DMS153 (cell line): ENCODE results near the gene SHKBP1.
A peak's percentile ranks its signal among the peaks of the same experiment; 100 is the strongest.
"Not testable (repeated sequence)": the region's sequence is repeated elsewhere in the genome, so short reads cannot be mapped to it uniquely, and the experiment has no call there.

Experiments
- DNase-seq: peaks from one replicate; lab custom pipeline; 2025; lab: John Stamatoyannopoulos, UW

The SHKBP1 gene, protein sequence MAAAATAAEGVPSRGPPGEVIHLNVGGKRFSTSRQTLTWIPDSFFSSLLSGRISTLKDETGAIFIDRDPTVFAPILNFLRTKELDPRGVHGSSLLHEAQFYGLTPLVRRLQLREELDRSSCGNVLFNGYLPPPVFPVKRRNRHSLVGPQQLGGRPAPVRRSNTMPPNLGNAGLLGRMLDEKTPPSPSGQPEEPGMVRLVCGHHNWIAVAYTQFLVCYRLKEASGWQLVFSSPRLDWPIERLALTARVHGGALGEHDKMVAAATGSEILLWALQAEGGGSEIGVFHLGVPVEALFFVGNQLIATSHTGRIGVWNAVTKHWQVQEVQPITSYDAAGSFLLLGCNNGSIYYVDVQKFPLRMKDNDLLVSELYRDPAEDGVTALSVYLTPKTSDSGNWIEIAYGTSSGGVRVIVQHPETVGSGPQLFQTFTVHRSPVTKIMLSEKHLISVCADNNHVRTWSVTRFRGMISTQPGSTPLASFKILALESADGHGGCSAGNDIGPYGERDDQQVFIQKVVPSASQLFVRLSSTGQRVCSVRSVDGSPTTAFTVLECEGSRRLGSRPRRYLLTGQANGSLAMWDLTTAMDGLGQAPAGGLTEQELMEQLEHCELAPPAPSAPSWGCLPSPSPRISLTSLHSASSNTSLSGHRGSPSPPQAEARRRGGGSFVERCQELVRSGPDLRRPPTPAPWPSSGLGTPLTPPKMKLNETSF

DNA sequence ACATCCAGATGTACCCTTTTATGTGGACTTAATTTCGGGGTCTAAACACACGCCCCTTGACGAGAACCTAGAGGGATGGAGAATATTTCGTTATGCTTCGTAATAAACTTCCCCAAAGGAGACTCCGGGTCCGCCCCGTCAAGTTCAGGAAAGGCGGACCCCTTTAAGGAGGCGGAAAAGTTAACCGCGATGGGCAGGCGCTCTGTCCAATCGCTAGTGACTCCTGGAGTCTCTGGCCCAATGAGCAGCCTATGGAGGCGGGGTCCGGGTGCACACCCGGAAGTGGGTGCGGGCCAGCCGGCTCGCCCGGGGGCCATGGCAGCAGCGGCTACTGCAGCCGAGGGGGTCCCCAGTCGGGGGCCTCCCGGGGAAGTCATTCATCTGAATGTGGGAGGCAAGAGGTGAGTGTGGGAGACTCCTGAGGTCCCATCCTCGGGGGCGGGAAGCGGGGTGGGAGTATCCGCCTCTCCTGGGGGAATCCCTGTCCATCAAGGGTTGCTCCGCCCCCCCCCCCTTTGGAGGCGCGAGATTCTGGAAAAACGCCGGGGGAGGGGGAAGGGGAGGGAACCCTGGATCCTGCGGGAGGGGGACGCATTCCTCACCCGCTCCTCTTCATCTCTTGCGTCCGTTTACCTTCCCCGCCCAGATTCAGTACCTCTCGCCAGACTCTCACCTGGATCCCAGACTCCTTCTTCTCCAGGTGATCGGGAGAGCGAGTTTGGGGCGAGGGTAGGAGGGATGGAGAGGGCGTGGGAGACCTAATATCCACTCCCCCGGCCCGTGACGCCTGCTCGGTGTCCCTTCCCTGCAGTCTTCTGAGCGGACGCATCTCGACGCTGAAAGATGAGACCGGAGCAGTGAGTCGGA is at the start of gene SHKBP1:
TSS of gene SHKBP1 (plus strand) at position 289 of the 867 bp plus-strand sequence. CDS start at position 316, 27 bp downstream.
- peak; percentile 84 for DNase-seq

DNA sequence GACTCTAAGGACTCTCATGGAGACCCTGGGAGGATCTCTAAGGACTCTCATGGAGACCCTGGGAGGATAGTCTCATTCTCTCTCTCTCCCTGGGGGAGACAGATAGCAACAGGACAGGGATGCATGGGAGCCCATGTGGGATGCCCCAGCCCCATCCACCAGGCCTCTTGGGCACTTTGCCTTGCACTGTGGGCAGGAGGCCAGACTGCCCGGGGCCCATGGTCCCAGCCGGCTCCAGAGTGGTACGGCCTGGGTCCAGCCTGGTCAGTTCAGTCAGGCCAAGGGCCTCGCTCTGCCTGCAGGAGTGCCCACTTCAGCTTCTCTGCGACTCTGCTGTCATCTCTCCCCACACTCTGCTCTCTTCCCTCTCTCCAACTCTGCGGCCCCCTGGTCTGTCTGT is 48.6 kb upstream of the SHKBP1 start:
- DNase-seq: no peak

DNA sequence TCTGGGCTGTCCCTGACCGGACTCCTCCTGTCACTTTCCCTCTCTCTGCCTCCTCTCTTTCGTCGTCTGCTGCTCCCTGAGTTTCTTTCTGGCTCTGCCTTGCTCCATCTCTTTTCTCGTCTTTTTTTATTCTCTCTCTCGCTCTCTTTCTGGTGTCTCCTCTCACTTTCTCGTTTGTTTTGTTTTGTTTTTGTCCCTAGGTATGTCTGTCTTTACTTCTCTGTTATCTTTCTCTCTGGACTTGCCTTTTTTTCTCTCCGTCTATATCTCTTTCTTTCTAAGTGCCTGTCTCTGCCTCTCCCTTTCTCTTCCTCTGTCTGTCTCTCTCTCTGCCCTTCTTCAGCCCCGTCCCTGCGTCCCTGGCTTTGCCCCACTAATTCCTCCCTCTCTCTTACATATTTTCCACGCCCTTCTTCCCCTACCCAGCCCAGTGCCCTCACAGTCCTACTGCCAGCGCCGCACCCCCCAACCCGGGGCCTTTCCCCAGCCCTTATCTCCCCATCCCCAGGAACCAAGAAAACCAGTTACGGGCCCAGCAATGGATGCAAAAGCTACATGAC is 48.1 kb upstream of the SHKBP1 start:
- DNase-seq: no peak

DNA sequence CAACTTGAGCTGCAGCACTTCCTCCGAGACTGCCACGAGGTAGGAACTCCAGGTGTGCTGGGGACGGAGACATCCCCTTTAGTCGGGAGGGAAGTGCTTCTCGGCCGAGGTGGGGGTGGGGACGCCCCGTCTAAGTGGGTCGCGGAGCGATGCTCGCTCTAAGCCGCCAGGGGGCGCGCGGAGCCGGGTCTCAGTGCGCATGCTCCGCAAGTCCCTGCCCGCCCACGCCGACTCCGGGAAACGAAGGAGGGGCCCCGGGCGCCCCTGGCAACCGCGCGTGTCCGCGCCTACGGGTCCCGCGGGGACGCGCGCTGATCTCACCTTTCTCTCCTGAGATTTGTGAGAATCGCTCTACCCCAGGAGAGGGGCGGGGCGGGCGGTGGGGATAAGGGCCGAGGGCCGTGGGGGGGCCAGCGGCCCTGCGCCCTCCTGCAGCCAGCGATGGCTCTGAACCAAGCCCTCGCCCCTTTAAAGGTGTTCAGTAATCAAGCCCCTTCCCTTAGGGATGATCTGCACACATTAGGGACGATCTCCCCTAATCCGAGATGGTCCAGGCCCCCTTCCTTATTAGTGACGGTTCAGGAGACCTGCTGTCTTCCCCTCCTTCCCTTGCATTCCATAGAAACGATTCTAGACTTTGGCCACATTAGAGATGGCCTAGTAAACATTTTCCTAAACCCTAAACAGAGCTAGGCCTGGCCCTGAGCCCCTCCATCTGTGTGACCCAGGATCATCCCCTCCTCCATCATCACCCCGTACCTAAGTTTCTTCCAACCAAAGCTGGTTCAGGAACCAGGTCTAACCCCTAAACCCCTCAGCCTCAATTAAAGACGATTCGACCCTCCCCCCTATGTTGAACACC is 47.3 kb upstream of the SHKBP1 start:
- DNase-seq: peak; percentile 87

DNA sequence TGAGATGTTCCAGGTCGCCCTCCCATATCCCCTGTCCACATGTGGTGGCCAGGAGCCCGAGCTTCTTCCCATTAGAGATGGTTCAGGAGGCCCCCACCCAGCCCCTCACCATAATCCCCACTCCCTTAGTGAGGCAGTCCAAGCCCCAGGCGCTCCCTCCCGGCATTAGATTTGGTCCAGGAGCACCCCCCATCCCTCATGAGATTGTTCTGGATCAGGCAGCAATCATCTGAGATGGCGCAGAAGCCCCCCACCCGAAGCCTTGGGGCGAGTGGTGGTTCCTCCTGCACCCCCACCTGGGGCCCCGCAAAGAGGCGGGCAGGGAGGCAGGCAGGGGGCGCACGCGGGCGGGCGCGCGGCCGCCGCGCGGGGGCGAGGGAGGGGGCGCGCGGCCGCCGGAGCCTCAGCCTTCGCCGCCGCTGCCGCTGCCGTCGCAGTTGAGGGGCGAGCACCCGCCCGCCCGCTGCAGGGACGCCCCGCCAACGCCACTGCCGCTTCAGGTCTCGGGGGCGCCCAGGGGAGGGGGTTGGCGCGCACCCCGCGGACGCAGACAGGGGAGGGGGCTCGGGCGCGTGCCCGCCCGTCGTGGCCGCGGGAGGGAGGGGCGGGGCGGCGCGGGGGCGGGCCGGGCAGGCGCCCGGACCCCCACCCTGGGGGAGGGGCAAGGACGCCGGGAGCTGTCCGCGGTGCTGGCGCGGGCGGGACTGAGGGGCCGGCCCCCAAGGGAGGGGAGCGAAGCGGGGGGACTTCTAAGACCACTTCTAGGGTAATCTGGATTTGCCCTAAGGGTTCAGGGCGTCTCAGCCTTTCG is 46.4 kb upstream of the SHKBP1 start:
- no peak for DNase-seq

DNA sequence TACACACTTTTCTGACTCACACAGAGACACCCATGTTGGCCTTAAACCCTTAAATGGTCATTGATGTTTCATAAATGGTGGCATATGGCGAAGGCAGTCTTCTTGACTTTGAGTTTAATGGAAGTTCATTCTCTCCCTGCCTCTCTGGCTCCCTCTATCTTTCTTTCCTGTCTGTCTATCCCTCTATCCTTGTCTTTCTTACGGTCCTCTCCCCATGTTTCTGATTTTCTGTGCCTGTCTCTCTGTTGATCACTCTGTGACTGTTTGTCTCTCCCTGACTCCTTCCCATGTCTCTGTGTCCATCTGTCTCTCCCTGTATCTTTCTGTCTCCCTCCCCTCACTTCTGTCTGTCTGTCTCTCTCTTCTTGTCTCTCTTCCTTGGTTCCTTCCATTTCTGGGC is 43.2 kb upstream of the SHKBP1 start:
- no peak for DNase-seq

DNA sequence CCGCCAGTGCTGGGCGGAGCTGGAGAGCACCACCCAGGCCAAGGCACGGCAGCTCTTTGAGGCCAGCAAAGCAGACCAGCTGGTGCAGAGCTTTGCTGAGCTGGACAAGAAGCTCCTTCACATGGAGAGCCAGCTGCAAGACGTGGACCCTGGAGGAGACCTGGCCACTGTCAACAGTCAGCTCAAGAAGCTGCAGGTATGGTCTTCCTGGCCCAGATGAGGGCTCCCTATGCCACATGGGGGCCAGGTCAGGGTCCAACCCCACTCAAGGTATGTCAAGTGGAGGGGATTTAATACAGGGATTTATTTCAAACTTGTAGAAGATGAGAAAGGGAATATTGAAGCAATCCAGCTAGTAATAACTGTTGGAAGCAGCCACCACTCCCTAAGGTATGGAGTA is 42.5 kb upstream of the SHKBP1 start:
- DNase-seq: no peak

DNA sequence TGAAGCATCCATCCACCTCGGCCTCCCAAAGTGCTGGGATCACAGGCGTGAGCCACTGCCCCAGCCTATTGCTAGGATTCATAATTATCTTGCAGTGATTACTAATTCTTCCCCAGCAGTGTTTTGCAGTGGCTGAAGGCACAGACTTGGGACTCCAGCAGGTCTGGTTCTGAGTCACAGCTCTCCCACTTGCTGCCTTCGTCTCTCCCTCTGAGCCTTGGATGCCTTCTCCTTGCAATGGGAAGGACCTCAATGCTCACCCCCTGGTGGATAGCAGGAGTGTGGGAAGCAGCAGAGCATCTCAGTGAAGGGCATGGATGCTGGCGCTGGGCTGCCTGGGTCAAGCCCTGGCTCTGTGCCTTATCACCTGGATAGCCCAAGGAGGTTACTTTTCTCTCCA is 37.6 kb upstream of the SHKBP1 start:
- no peak for DNase-seq

DNA sequence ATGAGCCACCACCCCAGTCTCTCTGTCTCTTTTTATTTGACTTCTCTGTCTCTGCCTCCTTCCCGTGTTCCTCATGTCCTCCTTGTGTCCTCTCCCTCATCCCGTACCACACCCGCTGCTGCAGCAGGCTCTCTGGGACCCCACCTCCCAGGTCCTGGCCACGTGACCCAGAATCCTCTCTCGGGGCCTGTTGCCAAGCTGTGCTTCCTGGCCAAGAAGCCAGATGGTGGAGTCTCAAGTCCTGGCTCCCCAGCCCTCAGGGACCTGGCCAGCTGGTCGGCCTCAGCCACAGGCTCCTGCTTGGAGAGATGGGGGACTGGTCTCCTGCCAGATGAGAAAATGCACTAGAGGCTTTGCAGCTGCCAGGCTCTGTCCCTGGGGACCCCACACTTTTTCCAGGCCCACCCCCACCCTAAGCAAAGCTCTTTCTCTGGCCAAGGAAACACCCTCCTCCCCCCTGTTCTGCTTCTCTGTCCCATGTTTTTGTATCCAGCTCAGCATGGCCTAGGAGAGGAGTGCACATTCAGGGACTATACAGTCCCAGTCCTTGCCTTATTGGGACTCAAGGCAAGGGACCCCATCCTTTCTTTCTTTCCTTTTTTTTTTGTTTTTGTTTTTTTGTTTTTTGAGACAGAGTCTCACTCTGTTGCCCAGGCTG is 34.3 kb upstream of the SHKBP1 start:
- no peak for DNase-seq

DNA sequence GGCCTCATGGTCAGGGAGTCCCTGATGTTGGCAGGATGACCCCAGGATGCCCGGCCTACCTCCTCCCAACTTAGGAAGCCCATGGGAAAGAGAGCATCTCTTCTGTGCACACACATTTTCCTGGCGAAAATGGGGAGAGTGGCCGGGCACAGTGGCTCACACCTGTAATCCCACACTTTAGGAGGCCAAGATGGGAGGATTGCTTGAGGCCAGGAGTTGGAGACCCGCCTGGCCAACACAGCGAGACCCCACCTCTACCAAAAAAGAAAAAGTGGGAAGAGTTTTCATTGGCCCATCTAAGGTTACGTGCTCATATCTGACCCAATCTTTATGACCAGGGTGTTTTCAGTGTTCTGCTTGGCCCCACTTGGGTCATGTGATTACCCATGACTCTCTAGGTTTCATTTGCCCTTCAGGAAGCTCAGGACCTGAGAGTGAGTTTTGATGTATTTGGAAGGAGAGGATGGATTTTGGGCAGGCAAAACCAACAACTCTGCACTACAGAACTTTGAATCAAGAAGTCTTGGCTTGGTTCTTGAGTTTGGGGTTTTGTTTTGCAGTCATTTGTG is 33.6 kb upstream of the SHKBP1 start:
- DNase-seq: no peak

DNA sequence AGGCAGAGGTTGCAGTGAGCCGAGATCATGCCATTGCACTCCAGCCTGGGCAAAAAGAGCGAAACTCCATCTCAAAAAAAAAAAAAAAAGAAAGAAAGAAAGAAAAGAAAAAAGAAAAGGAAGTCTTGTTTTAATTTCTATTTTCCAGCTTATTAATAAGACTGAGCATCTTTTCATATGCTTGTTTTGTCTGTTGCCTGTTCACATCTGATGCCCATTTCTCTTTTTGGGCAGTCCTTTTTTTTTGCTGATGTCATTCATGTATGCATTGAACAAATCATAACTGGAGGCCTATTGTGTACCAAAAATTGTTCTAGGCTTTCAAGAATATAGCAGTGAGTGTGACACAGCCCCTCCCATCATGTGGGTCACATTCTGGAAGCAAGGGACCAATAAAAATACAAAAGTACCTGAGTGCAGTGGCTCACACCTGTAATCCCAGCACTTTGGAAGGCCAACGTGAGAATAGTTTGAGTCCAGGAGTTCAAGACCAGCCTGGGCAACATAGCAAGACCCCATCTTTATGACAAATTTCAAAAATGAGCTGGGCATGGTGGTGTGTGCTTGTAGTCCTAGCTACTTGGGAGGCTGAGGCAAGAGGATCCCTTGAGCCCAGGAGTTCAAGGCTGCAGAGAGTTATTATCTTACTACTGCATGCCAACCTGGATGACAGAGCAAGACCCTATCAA is 30.4 kb upstream of the SHKBP1 start:
- DNase-seq: not testable (repeated sequence)

DNA sequence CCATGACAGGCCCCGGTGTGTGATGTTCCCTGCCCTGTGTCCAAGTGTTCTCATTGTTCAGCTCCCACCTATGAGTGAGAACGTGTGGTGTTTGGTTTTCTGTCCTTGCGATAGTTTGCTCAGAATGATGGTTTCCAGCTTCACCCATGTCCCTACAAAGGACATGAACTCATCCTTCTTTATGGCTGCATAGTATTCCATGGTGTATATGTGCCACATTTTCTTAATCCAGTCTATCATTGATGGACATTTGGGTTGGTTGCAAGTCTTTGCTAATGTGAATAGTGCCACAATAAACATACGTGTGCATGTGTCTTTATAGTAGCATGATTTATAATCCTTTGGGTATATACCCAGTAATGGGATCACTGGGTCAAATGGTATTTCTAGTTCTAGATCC is 29.5 kb upstream of the SHKBP1 start:
- not testable (repeated sequence) for DNase-seq

DNA sequence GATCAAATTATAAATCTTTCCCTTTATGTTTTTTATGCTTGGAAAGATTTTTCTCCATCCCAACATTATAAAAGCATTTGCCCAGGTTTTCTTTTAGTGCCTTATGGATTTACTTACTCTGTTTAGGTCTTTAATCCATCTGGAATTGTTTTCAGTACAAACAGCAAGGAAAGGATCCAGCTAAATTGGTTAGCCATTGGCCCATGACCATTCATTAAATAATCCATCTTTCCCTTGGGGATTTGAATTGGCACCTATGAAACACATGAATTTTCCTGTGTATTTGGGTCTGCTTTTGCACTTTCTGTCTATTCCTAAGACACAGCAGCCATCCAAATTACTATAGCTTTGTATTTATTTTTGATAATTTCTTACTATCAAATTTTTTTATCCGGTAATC is 28.8 kb upstream of the SHKBP1 start:
- no peak for DNase-seq

DNA sequence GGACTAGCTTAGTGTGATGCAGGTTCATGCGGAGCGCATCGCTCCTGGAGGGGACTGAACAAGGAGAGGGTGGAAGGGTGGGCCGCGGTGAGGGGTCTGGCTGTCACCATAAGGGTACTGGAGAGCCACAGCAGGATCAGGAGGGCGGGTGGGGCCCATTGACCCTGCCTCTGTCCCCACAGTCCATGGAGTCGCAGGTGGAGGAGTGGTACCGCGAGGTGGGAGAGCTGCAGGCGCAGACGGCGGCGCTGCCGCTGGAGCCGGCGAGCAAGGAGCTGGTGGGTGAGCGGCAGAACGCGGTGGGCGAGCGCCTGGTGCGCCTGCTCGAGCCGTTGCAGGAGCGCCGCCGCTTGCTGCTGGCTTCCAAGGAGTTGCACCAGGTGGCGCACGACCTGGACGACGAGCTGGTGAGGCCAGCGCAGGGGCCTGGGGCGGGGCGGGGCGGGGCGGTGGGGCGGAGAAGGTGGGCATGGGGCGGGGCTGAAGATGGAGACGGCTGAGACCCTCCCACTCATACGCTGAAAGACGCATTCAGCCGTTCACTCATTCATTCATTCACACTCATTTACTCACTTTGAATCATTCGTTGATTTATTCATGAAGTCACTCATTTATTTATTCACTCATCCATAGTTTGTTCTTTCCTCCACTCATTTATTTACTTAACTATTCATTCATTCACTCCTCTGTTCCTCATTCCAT is 27.5 kb upstream of the SHKBP1 start:
- DNase-seq: peak; percentile 10

DNA sequence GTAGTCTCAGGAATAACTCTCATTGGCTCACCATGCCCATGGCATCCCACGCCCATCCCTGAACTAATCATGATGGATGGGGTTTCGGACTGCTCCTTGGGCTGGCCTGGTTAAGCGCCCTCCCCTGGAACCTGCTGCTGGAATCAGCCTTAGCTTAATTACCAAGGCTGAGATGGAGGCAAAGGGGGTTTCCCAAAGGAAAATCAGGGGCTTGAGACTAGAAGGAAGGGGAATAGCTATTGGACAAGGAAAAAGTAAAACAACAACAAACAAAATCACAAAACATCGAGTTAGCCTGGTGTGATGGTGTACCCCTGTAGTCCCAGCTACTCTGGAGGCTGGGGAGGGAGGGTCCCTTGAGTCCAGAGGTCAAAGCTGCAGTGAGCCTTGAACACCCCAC is 25.7 kb upstream of the SHKBP1 start:
- no peak for DNase-seq

DNA sequence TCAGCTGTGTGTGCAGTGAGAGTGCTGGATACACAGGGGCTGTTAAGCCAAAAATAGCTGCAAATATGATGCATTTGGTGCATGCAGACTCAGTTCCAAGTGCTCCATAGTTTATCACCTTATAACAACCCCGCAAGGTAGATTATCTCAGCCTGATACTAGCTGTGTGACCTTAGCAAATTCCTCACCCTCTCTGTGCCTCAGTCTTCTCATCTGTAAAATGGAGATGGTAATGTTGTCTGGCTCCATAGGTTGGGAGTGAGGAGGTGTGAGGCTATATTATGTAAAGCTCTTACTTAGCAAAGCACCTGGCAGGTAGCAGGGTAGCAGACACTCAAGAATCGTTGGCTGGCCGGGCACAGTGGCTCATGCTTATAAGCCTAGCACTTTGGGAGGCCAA is 23.8 kb upstream of the SHKBP1 start:
- DNase-seq: no peak

DNA sequence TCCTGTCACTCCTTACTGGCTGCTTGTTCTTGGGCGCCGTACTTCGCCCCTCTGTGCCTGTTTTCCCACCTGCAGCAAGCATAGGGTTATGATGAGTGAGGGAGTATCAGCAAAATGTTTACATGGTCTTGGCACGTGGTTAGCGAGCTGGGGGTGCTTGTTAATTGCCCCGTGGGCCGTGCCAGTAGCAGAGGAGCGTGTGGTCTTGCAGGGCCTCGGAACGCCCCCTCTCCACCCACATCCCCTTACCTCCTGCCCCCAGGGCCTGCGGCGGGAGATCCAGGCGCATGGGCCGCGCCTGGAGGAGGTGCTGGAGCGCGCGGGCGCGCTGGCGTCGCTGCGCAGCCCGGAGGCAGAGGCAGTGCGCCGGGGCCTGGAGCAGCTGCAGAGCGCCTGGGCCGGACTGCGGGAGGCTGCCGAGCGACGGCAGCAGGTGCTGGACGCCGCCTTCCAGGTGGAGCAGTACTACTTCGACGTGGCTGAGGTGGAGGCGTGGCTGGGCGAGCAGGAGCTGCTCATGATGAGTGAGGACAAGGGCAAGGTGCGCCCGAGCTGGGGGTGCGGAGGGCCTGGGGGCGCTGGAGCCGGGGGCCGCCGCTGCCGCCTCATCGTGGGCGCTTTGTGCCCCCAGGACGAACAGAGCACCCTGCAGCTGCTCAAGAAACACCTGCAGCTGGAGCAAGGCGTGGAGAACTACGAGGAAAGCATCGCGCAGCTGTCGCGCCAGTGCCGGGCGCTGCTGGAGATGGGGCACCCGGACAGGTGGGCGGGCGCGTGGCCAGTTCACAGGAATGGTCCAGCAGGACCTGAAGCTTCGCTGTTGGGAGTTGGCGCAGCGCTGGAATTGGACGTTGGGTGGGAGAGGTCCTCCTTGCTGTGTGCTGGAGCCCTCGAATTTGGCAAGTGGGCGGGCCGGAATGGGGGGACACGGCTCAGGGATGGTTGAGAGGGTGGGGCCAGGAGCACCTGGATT is 22.5 kb upstream of the SHKBP1 start:
- no peak for DNase-seq
